ENCODE results near the gene IRF2BP2.

The IRF2BP2 gene

GRCh38 chr1:234592240-234592639, 17.7 kb downstream of the IRF2BP2 start:
- H3K79me2 ChIP-seq (ENCODE audit: low read length): no peaks in the 10 kb centered on the region
- H3K4me2 ChIP-seq (ENCODE audit: low read depth, low read length): no peak overlapping the region
- H3F3A ChIP-seq (ENCODE audit: insufficient read depth, low read length): no peaks in the 10 kb centered on the region
- H3K4me1 ChIP-seq (ENCODE audit: low read length): no peaks in the 10 kb centered on the region
- DNase-seq: no peak
- H3K27ac ChIP-seq (ENCODE audit: low read length): no peak overlapping the region
- no peak overlapping the region for H3K4me3 ChIP-seq (ENCODE audit: low read length)
- no peak overlapping the region for H3K9ac ChIP-seq (ENCODE audit: low read length)
- H3K36me3 ChIP-seq (replicated peaks; ENCODE audit: insufficient read depth, low read length): no peaks in the 10 kb centered on the region
- no peaks in the 10 kb centered on the region for H3K27me3 ChIP-seq (replicated peaks; ENCODE audit: insufficient read depth, low read length)
- no peaks in the 10 kb centered on the region for H3K9me3 ChIP-seq (replicated peaks; ENCODE audit: insufficient read depth, low read length)
- H4K20me1 ChIP-seq (ENCODE audit: insufficient read depth, low read length): no peaks in the 10 kb centered on the region
- no peaks in the 10 kb centered on the region for H3K9me2 ChIP-seq (replicated peaks; ENCODE audit: insufficient read depth, low read length)
- H2AFZ ChIP-seq (ENCODE audit: low read length): no peak overlapping the region
- no peak for TF ChIP-seq EZH2 (optimal IDR thresholded peaks at IDR 0.05; ENCODE audit: low read depth, low read length)

GRCh38 chr1:234591131-234591530, 18.8 kb downstream of the IRF2BP2 start:
- TF ChIP-seq CTCF (IDR thresholded peaks at IDR 0.05; ENCODE audit: low read length): no peak
- no peak for TF ChIP-seq EZH2phosphoT487 (IDR thresholded peaks at IDR 0.05; ENCODE audit: low read length)
- no peak for TF ChIP-seq EZH2 (optimal IDR thresholded peaks at IDR 0.05; ENCODE audit: low read depth, low read length)
- no peak overlapping the region for H3K9ac ChIP-seq (ENCODE audit: low read length)
- no peak overlapping the region for H3K4me2 ChIP-seq (ENCODE audit: low read depth, low read length)
- H3F3A ChIP-seq (ENCODE audit: insufficient read depth, low read length): no peaks in the 10 kb centered on the region
- H2AFZ ChIP-seq (ENCODE audit: low read length): no peak overlapping the region
- no peaks in the 10 kb centered on the region for H3K79me2 ChIP-seq (ENCODE audit: low read length)
- H3K4me1 ChIP-seq (ENCODE audit: low read length): no peaks in the 10 kb centered on the region
- no peak overlapping the region for H3K4me3 ChIP-seq (ENCODE audit: low read length)
- no peaks in the 10 kb centered on the region for H4K20me1 ChIP-seq (ENCODE audit: insufficient read depth, low read length)
- no peaks in the 10 kb centered on the region for H3K36me3 ChIP-seq (replicated peaks; ENCODE audit: insufficient read depth, low read length)
- H3K9me2 ChIP-seq (replicated peaks; ENCODE audit: insufficient read depth, low read length): no peaks in the 10 kb centered on the region
- no peak for DNase-seq
- H3K27me3 ChIP-seq (replicated peaks; ENCODE audit: insufficient read depth, low read length): no peaks in the 10 kb centered on the region
- no peaks in the 10 kb centered on the region for H3K9me3 ChIP-seq (replicated peaks; ENCODE audit: insufficient read depth, low read length)
- no peak overlapping the region for H3K27ac ChIP-seq (ENCODE audit: low read length)

- no peaks in the 10 kb centered on the region for H3K9me3 ChIP-seq (replicated peaks; ENCODE audit: insufficient read depth, low read length)
- no peak overlapping the region for H3K27ac ChIP-seq (ENCODE audit: low read length)
- H3K9me2 ChIP-seq (replicated peaks; ENCODE audit: insufficient read depth, low read length): no peaks in the 10 kb centered on the region
- no peaks in the 10 kb centered on the region for H3K27me3 ChIP-seq (replicated peaks; ENCODE audit: insufficient read depth, low read length)
- H3K4me2 ChIP-seq (ENCODE audit: low read depth, low read length): no peak overlapping the region
- DNase-seq: no peak
- H3K4me1 ChIP-seq (ENCODE audit: low read length): no peaks in the 10 kb centered on the region
- TF ChIP-seq EZH2 (optimal IDR thresholded peaks at IDR 0.05; ENCODE audit: low read depth, low read length): no peak
- no peak for TF ChIP-seq CTCF (IDR thresholded peaks at IDR 0.05; ENCODE audit: low read length)
- no peak for TF ChIP-seq EZH2phosphoT487 (IDR thresholded peaks at IDR 0.05; ENCODE audit: low read length)
- H2AFZ ChIP-seq (ENCODE audit: low read length): no peak overlapping the region
- H3K4me3 ChIP-seq (ENCODE audit: low read length): no peak overlapping the region
- H4K20me1 ChIP-seq (ENCODE audit: insufficient read depth, low read length): no peaks in the 10 kb centered on the region
- H3F3A ChIP-seq (ENCODE audit: insufficient read depth, low read length): no peaks in the 10 kb centered on the region
- no peaks in the 10 kb centered on the region for H3K36me3 ChIP-seq (replicated peaks; ENCODE audit: insufficient read depth, low read length)
- no peaks in the 10 kb centered on the region for H3K79me2 ChIP-seq (ENCODE audit: low read length)
- no peak overlapping the region for H3K9ac ChIP-seq (ENCODE audit: low read length)
Observed at GRCh38 chr1:234589854-234590620, 19.9 kb downstream of the IRF2BP2 start.
